Cardiac muscle cell (in vitro differentiated cells and primary cell): ENCODE data around the gene HCFC1. TPM values are rescaled to one million over a fixed set of nuclear protein-coding genes. Genes with fewer than 3 reads are reported as not detected.

Experiments
- DNase-seq, 2 donors: peaks; one replicate each; pipeline versions ENCODE4 v3.0.0 to v3.0.0-alpha.2; 2010 to 2017; ENCODE audit warnings: low read depth in 1 of 2, low spot score in 1 of 2
- H3K27ac ChIP-seq: fragments of 200-600 bp; sonication (generic); 2 replicates; pipeline ENCODE4 v1.5.1; 2016
- H3K27me3 ChIP-seq: fragments of 200-600 bp; sonication (generic); 2 replicates; pipeline ENCODE4 v1.6.0; 2016; ENCODE audit warnings: control low read depth
- H3K36me3 ChIP-seq: fragments of 200-600 bp; sonication (generic); 2 replicates; pipeline ENCODE4 v1.5.1; 2016; ENCODE audit warnings: control low read depth
- H3K4me1 ChIP-seq: fragments of 200-600 bp; sonication (generic); 2 replicates; pipeline ENCODE4 v1.8.1; 2017; ENCODE audit warnings: low read depth, mild to moderate bottlenecking, mixed run types
- H3K4me3 ChIP-seq: fragments of 200-600 bp; sonication (generic); 2 replicates; pipeline ENCODE4 v1.5.1; 2016; ENCODE audit warnings: mild to moderate bottlenecking
- H3K9me3 ChIP-seq: fragments of 200-600 bp; sonication (generic); 2 replicates; pipeline ENCODE4 v1.5.1; 2017; ENCODE audit warnings: low read depth, mild to moderate bottlenecking, control low read depth
- CTCF ChIP-seq: IDR thresholded peaks from 2 replicates; pipeline ENCODE4 v1.5.1; 2012; ENCODE audit warnings: low read depth, mild to moderate bottlenecking, low read length
- polyA plus RNA-seq: library from polyadenylated mRNA; unstranded; fragments of >200 nt; fragmentation: Nextera tagmentation; extraction: Ambion mirVana; gene quantifications from 2 replicates; pipeline ENCODE4 v1.2.1, GENCODE V29; 2016
- total RNA-seq: library from RNA; depleted of rRNA; stranded (reverse); fragments of >200 nt; gene quantifications from 2 replicates; pipeline ENCODE4 v1.2.3, GENCODE V29; 2016

HCFC1 gene
- total and polyA plus RNA-seq, 2 experiments from 2014 or later, result 21.5 to 85.6 TPM

GRCh38 chrX:154019061-154019621 is 47.5 kb upstream of the HCFC1 start:
- Histone ChIP-seq H3K9me3 (no peaks in the 10 kb centered on the region), H3K27me3 (no peaks in the 10 kb centered on the region), H3K27ac (no peak overlapping the region), H3K36me3 (no peaks in the 10 kb centered on the region), H3K4me3 (no peak overlapping the region), H3K4me1 (peaks cover 27% of the 10 kb centered on the region)
- DNase-seq, result no peak
- no peak for TF ChIP-seq CTCF

GRCh38 chrX:154018518-154019060 is 47.0 kb upstream of the HCFC1 start:
- no peak overlapping the region for H3K27ac ChIP-seq
- TF ChIP-seq CTCF, result no peak
- DNase-seq, result no peak
- peaks cover 21% of the 10 kb centered on the region for H3K4me1 ChIP-seq
- no peak overlapping the region for H3K4me3 ChIP-seq
- no peaks in the 10 kb centered on the region for H3K36me3 ChIP-seq
- no peaks in the 10 kb centered on the region for H3K9me3 ChIP-seq
- no peaks in the 10 kb centered on the region for H3K27me3 ChIP-seq

- Histone ChIP-seq H3K4me1 (peaks cover 15% of the 10 kb centered on the region), H3K9me3 (no peaks in the 10 kb centered on the region), H3K4me3 (no peak overlapping the region), H3K36me3 (no peaks in the 10 kb centered on the region), H3K27me3 (no peaks in the 10 kb centered on the region), H3K27ac (no peak overlapping the region)
- no peak for DNase-seq
- no peak for TF ChIP-seq CTCF
Observed at GRCh38 chrX:154017766-154018517, 46.3 kb upstream of the HCFC1 start.

- DNase-seq, result no peak
- no peak overlapping the region for H3K27ac ChIP-seq
- TF ChIP-seq CTCF, result no peak
- no peaks in the 10 kb centered on the region for H3K9me3 ChIP-seq
- peaks cover 13% of the 10 kb centered on the region for H3K4me1 ChIP-seq
- H3K4me3 ChIP-seq, result no peak overlapping the region
- no peaks in the 10 kb centered on the region for H3K36me3 ChIP-seq
- H3K27me3 ChIP-seq, result no peaks in the 10 kb centered on the region
Observed at GRCh38 chrX:154016366-154017076, 44.9 kb upstream of the HCFC1 start.

GRCh38 chrX:154015581-154016264 is 44.1 kb upstream of the HCFC1 start:
- no peak for DNase-seq
- H3K9me3 ChIP-seq, result no peaks in the 10 kb centered on the region
- no peaks in the 10 kb centered on the region for H3K27me3 ChIP-seq
- H3K27ac ChIP-seq, result no peak overlapping the region
- H3K36me3 ChIP-seq, result no peaks in the 10 kb centered on the region
- no peak overlapping the region for H3K4me3 ChIP-seq
- TF ChIP-seq CTCF, result no peak
- H3K4me1 ChIP-seq, result peaks cover 5% of the 10 kb centered on the region
